ENCODE measurements around the gene RTF2. TPM values are rescaled to one million over a fixed set of nuclear protein-coding genes. Genes with fewer than 3 reads are reported as not detected.
"Not testable (repeated sequence)": the region's sequence is repeated elsewhere in the genome, so short reads cannot be mapped to it uniquely, and the experiment has no call there.

RTF2 gene
- total and polyA plus RNA-seq, 8 donors, result 5.5 to 87.5 (median 54.7) TPM

DNA sequence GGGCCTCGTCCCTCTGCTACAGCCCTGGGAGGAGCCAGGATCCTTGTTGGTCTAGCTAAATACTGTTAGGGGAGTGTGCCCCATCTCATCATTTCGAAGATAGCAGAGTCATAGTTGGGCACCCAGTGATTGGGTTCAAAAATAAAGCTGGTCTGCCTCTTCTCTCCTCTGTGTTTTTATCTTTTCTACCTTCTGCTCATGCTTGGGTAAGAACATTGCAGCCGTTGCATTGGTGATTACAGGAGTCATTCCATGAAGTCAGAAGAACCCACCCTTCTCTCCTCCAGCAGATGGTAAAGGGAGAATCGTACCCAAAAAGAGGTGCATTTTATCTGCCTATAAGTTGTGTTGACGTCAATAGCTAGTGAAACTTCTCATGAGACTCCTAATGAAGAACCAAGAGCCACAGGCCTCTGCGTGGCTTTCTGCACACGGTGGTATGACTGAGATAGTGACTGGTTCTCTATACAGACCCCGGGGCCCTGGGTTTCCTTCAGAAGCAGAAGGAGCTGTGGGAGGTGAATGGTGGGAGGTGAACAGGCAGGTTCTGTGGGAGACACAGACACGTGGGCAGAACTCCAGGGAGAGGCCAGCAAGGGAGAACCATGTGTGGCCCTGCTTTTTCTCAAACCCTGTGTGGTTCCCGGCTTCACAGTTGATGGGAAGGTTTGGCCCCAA, 50.4 kb downstream of the RTF2 start:
- TF ChIP-seq POLR2A (IDR thresholded peaks at IDR 0.05), result no peak
- TF ChIP-seq, protein P1, sequence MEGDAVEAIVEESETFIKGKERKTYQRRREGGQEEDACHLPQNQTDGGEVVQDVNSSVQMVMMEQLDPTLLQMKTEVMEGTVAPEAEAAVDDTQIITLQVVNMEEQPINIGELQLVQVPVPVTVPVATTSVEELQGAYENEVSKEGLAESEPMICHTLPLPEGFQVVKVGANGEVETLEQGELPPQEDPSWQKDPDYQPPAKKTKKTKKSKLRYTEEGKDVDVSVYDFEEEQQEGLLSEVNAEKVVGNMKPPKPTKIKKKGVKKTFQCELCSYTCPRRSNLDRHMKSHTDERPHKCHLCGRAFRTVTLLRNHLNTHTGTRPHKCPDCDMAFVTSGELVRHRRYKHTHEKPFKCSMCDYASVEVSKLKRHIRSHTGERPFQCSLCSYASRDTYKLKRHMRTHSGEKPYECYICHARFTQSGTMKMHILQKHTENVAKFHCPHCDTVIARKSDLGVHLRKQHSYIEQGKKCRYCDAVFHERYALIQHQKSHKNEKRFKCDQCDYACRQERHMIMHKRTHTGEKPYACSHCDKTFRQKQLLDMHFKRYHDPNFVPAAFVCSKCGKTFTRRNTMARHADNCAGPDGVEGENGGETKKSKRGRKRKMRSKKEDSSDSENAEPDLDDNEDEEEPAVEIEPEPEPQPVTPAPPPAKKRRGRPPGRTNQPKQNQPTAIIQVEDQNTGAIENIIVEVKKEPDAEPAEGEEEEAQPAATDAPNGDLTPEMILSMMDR (IDR thresholded peaks at IDR 0.05), result no peak
- TF ChIP-seq POLR2AphosphoS5 (IDR thresholded peaks at IDR 0.05), result no peak
- no peak for TF ChIP-seq EP300 (IDR thresholded peaks at IDR 0.05)
- Histone ChIP-seq H3K4me3 (no peak overlapping the region), H3K27me3 (no peaks in the 10 kb centered on the region), H3K27ac (no peak overlapping the region), H3K9me3 (peaks cover 14 to 31% (median 28%) of the 10 kb centered on the region in 4 donors), H3K36me3 (peaks cover 41 to 78% (median 71%) of the 10 kb centered on the region in 4 donors), H3K4me1 (peaks cover 0 to 20% (median 0%) of the 10 kb centered on the region in 4 donors)
- intact Hi-C loops (cut with DNase I; ENCODE audit: low total_unique reads), result no loop called here
- DNase-seq, result no peak
- 93 to 97% (median 96%) methylated on average over 10 of the region's 10 CpGs for WGBS, 5 donors

DNA sequence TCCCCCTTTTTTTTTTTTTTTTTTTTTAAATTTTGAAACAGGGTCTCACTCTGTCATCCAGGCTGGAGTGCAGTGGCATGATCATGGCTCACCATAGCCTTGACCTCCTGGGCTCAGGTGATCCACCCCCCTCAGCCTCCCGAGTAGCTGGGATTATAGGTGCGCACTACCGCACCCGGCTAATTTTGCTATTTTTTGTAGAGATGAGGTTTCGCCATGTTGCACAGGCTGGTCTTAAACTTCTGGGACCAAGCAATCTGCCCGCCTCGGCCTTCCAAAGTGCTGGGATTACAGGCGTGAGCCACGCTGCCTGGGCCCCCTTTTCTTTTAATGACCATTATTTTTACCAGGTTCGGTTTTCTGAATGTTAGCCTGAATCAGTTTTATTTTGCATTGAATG, 51.1 kb downstream of the RTF2 start:
- Histone ChIP-seq H3K4me3 (no peak overlapping the region), H3K9me3 (peaks cover 14 to 31% (median 28%) of the 10 kb centered on the region in 4 donors), H3K27ac (no peak overlapping the region), H3K27me3 (no peaks in the 10 kb centered on the region), H3K36me3 (peaks cover 40 to 72% (median 64%) of the 10 kb centered on the region in 4 donors), H3K4me1 (peaks cover 0 to 20% (median 0%) of the 10 kb centered on the region in 4 donors)
- no peak for DNase-seq
- TF ChIP-seq POLR2A (IDR thresholded peaks at IDR 0.05) (no peak), EP300 (IDR thresholded peaks at IDR 0.05) (no peak), POLR2AphosphoS5 (IDR thresholded peaks at IDR 0.05) (no peak)
- TF ChIP-seq, protein P1 (IDR thresholded peaks at IDR 0.05), result no peak
- 98 to 100% (median 99%) methylated on average over 10 of the region's 10 CpGs for whole genome bisulfite sequencing, 5 donors
- intact Hi-C loops (cut with DNase I; ENCODE audit: low total_unique reads), result no loop called here

DNA sequence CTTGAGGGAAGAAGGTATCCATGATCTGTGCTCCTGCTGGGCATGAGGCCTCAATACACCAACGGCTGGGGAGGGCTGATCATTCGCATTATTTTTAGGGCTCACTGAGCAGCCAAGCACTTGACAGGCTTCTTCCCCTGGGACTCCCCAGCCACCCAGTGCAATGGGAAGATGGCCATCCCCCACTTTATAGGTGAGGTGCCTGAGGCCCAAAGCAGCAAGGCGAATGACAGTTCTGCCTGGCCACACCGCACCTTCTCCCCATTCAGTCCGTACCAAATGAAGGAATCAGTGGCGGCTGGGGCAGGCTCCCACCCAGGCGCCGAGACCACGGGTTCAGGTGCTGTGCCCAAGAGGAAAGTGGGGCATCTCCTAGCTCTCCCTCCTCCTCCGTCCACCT, 51.8 kb downstream of the RTF2 start:
- Histone ChIP-seq H3K4me3 (no peak overlapping the region), H3K4me1 (peaks cover 0 to 19% (median 0%) of the 10 kb centered on the region in 4 donors), H3K36me3 (peaks cover 40 to 66% (median 58%) of the 10 kb centered on the region in 4 donors), H3K9me3 (peaks cover 14 to 31% (median 28%) of the 10 kb centered on the region in 4 donors), H3K27me3 (no peaks in the 10 kb centered on the region), H3K27ac (no peak overlapping the region)
- DNase-seq, result no peak
- no peak for TF ChIP-seq EP300 (IDR thresholded peaks at IDR 0.05)
- no peak for TF ChIP-seq POLR2A (IDR thresholded peaks at IDR 0.05)
- no peak for TF ChIP-seq POLR2AphosphoS5 (IDR thresholded peaks at IDR 0.05)
- TF ChIP-seq, protein P1 (IDR thresholded peaks at IDR 0.05), result no peak
- WGBS, 5 donors, result 98 to 100% (median 99%) methylated on average over 10 of the region's 10 CpGs
- intact Hi-C loops (cut with DNase I; ENCODE audit: low total_unique reads), result no loop called here

DNA sequence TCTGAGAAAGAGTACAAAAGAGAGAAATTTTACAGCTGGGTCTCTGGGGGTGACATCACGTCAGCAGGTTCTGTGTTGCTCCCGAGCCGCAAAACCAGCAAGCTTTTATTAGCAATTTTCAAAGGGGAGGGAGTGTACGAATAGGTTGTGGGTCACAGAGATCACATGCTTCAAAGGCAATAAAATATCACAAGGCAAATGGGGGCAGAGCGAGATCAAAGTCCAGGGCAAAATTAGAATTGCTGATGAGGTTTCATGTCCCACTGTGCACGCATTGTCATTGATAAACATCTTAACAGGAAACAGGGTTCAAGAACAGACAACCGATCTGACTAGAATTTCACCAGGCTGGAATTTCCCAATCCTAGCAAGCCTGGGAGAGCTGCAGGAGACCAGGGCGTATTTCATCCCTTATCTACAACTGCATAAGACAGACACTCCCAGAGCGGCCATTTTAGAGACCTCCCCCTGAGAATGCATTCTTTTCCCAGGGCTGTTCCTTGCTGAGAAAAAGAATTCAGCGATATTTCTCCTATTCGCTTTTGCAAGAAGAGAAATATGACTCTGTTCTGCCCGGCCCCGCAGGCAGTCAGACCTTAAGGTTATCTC, 52.4 kb downstream of the RTF2 start:
- DNase-seq; H3K27ac ChIP-seq; intact Hi-C loops (cut with DNase I; ENCODE audit: low total_unique reads); H3K27me3 ChIP-seq; H3K4me3 ChIP-seq: not testable (repeated sequence)
- WGBS, 5 donors, result 94 to 98% (median 97%) methylated on average over 12 to 13 of the region's 13 CpGs
- Histone ChIP-seq H3K36me3 (peaks cover 40 to 59% (median 51%) of the 10 kb centered on the region in 4 donors), H3K4me1 (peaks cover 0 to 12% (median 0%) of the 10 kb centered on the region in 4 donors), H3K9me3 (peaks cover 14 to 31% (median 28%) of the 10 kb centered on the region in 4 donors)
